ENCODE measurements around the gene MAPK8. TPM values are rescaled to one million over a fixed set of nuclear protein-coding genes. Genes with fewer than 3 reads are reported as not detected.

The MAPK8 gene
- polyA plus RNA-seq, 4 donors = 12.4 to 41.2 (median 22.3) TPM

Other genes with a start within 250 kb of the MAPK8 start
- gene FRMPD2, start 32.0 kb upstream of the MAPK8 start, polyA plus RNA-seq = under 1 TPM in 1 of 4 donors, not detected in 3; 0.03 TPM